GM12878 (cell line): Measurements from ENCODE around the gene CARD14. TPM values are rescaled to one million over a fixed set of nuclear protein-coding genes. Genes with fewer than 3 reads are reported as not detected.
A peak's percentile ranks its signal among the peaks of the same experiment; 100 is the strongest.

Experiments
- ATAC-seq: fragments of 200-7000 bp; cut with Tn5 transposase; 3 replicates; pipeline ENCODE4 v1.9.1; 2020; ENCODE audit warnings: mild to moderate bottlenecking, moderate library complexity
- BruUV-seq: library from RNA; stranded (reverse); fragments of 400-500 nt; replicated peaks from 2 replicates; lab custom pipeline; 2021; lab: Mats Ljungman, UMichigan
- CTCF ChIA-PET: fragments of 300-600 bp; sonication (Branson Sonifier 250); formaldehyde crosslinking; extraction: SDS; loops from one replicate; lab custom pipeline; 2021; ENCODE audit warnings: inconsistent platforms; lab: Yijun Ruan, JAX
- POLR2A ChIA-PET: fragments of 350-600 bp; formaldehyde crosslinking; extraction: SDS; loops from one replicate; lab custom pipeline; 2021; ENCODE audit warnings: inconsistent platforms; lab: Charles Lee
- RAD21 ChIA-PET: fragments of 300-600 bp; sonication (Branson Sonifier 250); formaldehyde crosslinking; loops from one replicate; lab custom pipeline; 2023; ENCODE audit warnings: antibody characterized with exemption; ENCODE audit not compliant: unreplicated experiment; lab: Charles Lee
- SMC1A ChIA-PET: fragments of 300-600 bp; sonication (Branson Sonifier 250); formaldehyde crosslinking; loops from one replicate; lab custom pipeline; 2023; ENCODE audit not compliant: unreplicated experiment, uncharacterized antibody; lab: Charles Lee
- DNase-seq: peaks from one replicate; pipeline ENCODE4 v3.0.0-alpha.2; 2011; ENCODE audit warnings: low read depth, low spot score
- FAIRE-seq: peaks from 3 replicates; lab custom pipeline; 2011; peaks lifted over from hg19 to GRCh38; lab: Jason Lieb, UNC
- H2AFZ ChIP-seq: 2 replicates; pipeline ENCODE4 v1.6.0; 2011; ENCODE audit warnings: low read depth, low read length, control low read depth; ENCODE audit not compliant: control insufficient read depth
- H3K27ac ChIP-seq: 2 replicates; pipeline ENCODE4 v1.5.1; 2011; ENCODE audit warnings: control low read depth; ENCODE audit not compliant: control insufficient read depth, insufficient read depth
- H3K27me3 ChIP-seq, 2 experiments: replicated peaks in 1 of 2; 2 replicates each; pipeline versions ENCODE4 v1.6.0 to v1.6.1; 2011; ENCODE audit warnings: low read length in 1 of 2; ENCODE audit not compliant: control insufficient read depth in 2 of 2, insufficient read depth in 2 of 2
- H3K36me3 ChIP-seq, 2 experiments: 2 replicates each; pipeline ENCODE4 v1.5.1; 2011; ENCODE audit warnings: low read length in 1 of 2; ENCODE audit not compliant: control insufficient read depth in 2 of 2, insufficient read depth in 2 of 2
- H3K4me1 ChIP-seq: 2 replicates; pipeline ENCODE4 v1.6.1; 2011; ENCODE audit warnings: mild to moderate bottlenecking, low read length, moderate library complexity, mixed read lengths; ENCODE audit not compliant: control insufficient read depth, insufficient read depth
- H3K4me2 ChIP-seq: 2 replicates; pipeline ENCODE4 v1.6.0; 2011; ENCODE audit warnings: control low read depth; ENCODE audit not compliant: control insufficient read depth, insufficient read depth
- H3K4me3 ChIP-seq: fragments of 200-600 bp; sonication (generic); 2 replicates; pipeline ENCODE4 v1.5.1; 2016
- H3K79me2 ChIP-seq: 2 replicates; pipeline ENCODE4 v1.6.0; 2011; ENCODE audit warnings: low read length; ENCODE audit not compliant: control insufficient read depth, insufficient read depth
- H3K9ac ChIP-seq: 2 replicates; pipeline ENCODE4 v1.8.0; 2011; ENCODE audit warnings: low read length, control low read depth, mixed read lengths; ENCODE audit not compliant: control insufficient read depth, insufficient read depth
- H3K9me3 ChIP-seq: replicated peaks from 3 replicates; pipeline ENCODE4 v1.5.1; 2011; ENCODE audit warnings: mild to moderate bottlenecking, low read length; ENCODE audit not compliant: control insufficient read depth, insufficient read depth
- H4K20me1 ChIP-seq: 2 replicates; pipeline ENCODE4 v1.6.0; 2011; ENCODE audit not compliant: control insufficient read depth, insufficient read depth
- BRCA1 ChIP-seq: IDR thresholded peaks from 2 replicates; pipeline ENCODE4 v1.6.1; 2011; ENCODE audit warnings: low read depth, low read length, improper control_type of control experiment
- CBFB ChIP-seq: IDR thresholded peaks from 2 replicates; pipeline ENCODE4 v1.6.1; 2016; ENCODE audit warnings: antibody characterized with exemption, low read depth
- EZH2 ChIP-seq: IDR thresholded peaks from 2 replicates; pipeline ENCODE4 v1.6.1; 2012; ENCODE audit warnings: low read depth, mild to moderate bottlenecking, control low read depth, inconsistent platforms, low read length, borderline replicate concordance; ENCODE audit not compliant: control insufficient read depth
- GABPA ChIP-seq: IDR thresholded peaks from 2 replicates; pipeline ENCODE4 v1.6.1; 2014; ENCODE audit warnings: antibody characterized with exemption, low read depth, mild to moderate bottlenecking, inconsistent platforms
- JUNB ChIP-seq: IDR thresholded peaks from 2 replicates; pipeline ENCODE4 v1.6.1; 2016; ENCODE audit warnings: antibody characterized with exemption, mild to moderate bottlenecking
- POLR2AphosphoS5 ChIP-seq: IDR thresholded peaks from 2 replicates; pipeline ENCODE4 v1.6.1; 2011; ENCODE audit warnings: mild to moderate bottlenecking, low read length, inconsistent platforms
- RBBP5 ChIP-seq: fragments of 200-600 bp; sonication (generic); conservative IDR thresholded peaks from 2 replicates; pipeline ENCODE4 v1.6.1; 2016
- SP1 ChIP-seq: IDR thresholded peaks from one replicate; pipeline ENCODE4 v1.6.1; 2011; ENCODE audit warnings: low read depth, low read length
- SRF ChIP-seq, 2 experiments: IDR thresholded peaks; 2 replicates each; pipeline ENCODE4 v1.6.1; 2011; ENCODE audit warnings: low read depth in 2 of 2, low read length in 2 of 2, mild to moderate bottlenecking in 1 of 2, moderate library complexity in 1 of 2
- WGBS: methylation state at CpG from one replicate; pipeline ENCODE4 v1.1.6; 2016; ENCODE audit warnings: low lambda C conversion rate; ENCODE audit not compliant: insufficient replicate concordance, insufficient coverage; ENCODE audit errors: missing lambda C conversion rate; 5-methylcytosine and 5-hydroxymethylcytosine counted together
- in situ Hi-C: fragments of 300-500 bp; cut with MboI; formaldehyde crosslinking; loops from 9 replicates; pipeline ENCODE4 v1.14.3; 2018; ENCODE audit warnings: mixed read lengths
- intact Hi-C: fragments of 100-400 bp; cut with micrococcal nuclease; formaldehyde crosslinking; loops from one replicate; pipeline ENCODE4 v1.14.2; 2022; ENCODE audit not compliant: unreplicated experiment
- polyA plus RNA-seq, 11 experiments: library from polyadenylated mRNA; depleted of rRNA in 4 of 11; unstranded in 6 of 11; stranded (reverse) in 5 of 11; fragments of >200 nt; fragmentation: Nextera tagmentation in 4 of 11; fragmentation: Illumina TruSeq in 1 of 11; extraction: Ambion mirVana in 4 of 11; extraction: Trizol in 1 of 11; gene quantifications; 1 replicate in 1 of 11; 2 replicates in 10 of 11; pipeline versions ENCODE4 v1.2.1 to v1.2.3, GENCODE V29; 2011 to 2016; ENCODE audit warnings: inconsistent platforms in 2 of 11, missing spikeins in 2 of 11, low read depth in 1 of 11
- total RNA-seq, 4 experiments: library from RNA; depleted of rRNA in 3 of 4; stranded (reverse); fragments of >200 nt in 3 of 4; fragmentation: Illumina TruSeq in 1 of 4; extraction: Trizol in 1 of 4; gene quantifications; 2 replicates each; pipeline versions ENCODE4 v1.2.1 to v1.2.3, GENCODE V29; 2013 to 2021
- TF ChIP-seq, protein P1 (sequence below), 3 experiments: IDR thresholded peaks in 2 of 3; conservative IDR thresholded peaks in 1 of 3; 2 replicates each; pipeline ENCODE4 v1.5.1; 2011; ENCODE audit warnings: low read depth in 3 of 3, low read length in 3 of 3, mild to moderate bottlenecking in 3 of 3, control low read depth in 2 of 3, moderate library complexity in 2 of 3, inconsistent platforms in 1 of 3, mixed read lengths in 1 of 3; ENCODE audit not compliant: control insufficient read depth in 2 of 3, insufficient read depth in 1 of 3; ENCODE audit errors: extremely low read depth in 1 of 3
- TF ChIP-seq, protein P2 (sequence below): fragments of 450-650 bp; IDR thresholded peaks from 2 replicates; pipeline ENCODE4 v1.6.1; 2017; ENCODE audit warnings: antibody characterized with exemption, mild to moderate bottlenecking, moderate library complexity
- TF ChIP-seq, protein P3 (sequence below): fragments of 450-650 bp; formaldehyde crosslinking; IDR thresholded peaks from 2 replicates; pipeline ENCODE4 v1.4.0; 2022; ENCODE audit warnings: mild to moderate bottlenecking, moderate library complexity

The CARD14 gene
- total and polyA plus RNA-seq, 10 of the 15 experiments (the other 5 are each of a cell fraction or from before 2014, with no cell fraction given) = 0.08 to 0.15 TPM; not detected in 8

- Histone ChIP-seq H4K20me1 (no peaks in the 10 kb centered on the region), H3K79me2 (no peaks in the 10 kb centered on the region), H3K36me3 (no peaks in the 10 kb centered on the region), H3K9me3 (peaks cover 2% of the 10 kb centered on the region; the same call in 1 of the 3 replicates), H3K4me1 (no peaks in the 10 kb centered on the region), H3K4me2 (no peak overlapping the region), H3K27me3 (no peaks in the 10 kb centered on the region), H2AFZ (no peak overlapping the region), H3K9ac (no peak overlapping the region), H3K4me3 (no peak overlapping the region), H3K27ac (no peak overlapping the region)
- no TSS peak for BruUV-seq
- RAD21 ChIA-PET = interaction anchor here (0.7 to 1.8 kb wide), 12 partner anchors 15 to 219 kb away, joined by 3 to 4 read pairs (median 3); partner anchors contain the start of gene GAA
- intact Hi-C loops = loop anchor here (10.0 kb wide), 2 partner anchors 139 to 169 kb away; no protein-coding TSS in a partner anchor
- 50% methylated on average over 27 of the region's 27 CpGs for WGBS
- FAIRE-seq (peak; percentile 61), ATAC-seq (peak; percentile 71), DNase-seq (no peak)
- CTCF ChIA-PET = interaction anchor here (0.7 to 3.1 kb wide), 28 partner anchors 9 to 232 kb away, joined by 3 to 16 read pairs (median 4); no protein-coding TSS in a partner anchor
- POLR2A ChIA-PET = interaction anchor here (0.6 kb wide), 1 partner anchor 1463 kb away, joined by 4 read pairs; no protein-coding TSS in a partner anchor
- in situ Hi-C loops = no loop called here
- SMC1A ChIA-PET = interaction anchor here (1.4 to 1.9 kb wide), 6 partner anchors 8 to 218 kb away, joined by 3 to 8 read pairs (median 6); partner anchors contain the start of gene SGSH
- no peak for TF ChIP-seq SP1
- TF ChIP-seq CBFB = no peak
- TF ChIP-seq GABPA = no peak
- no peak for TF ChIP-seq SRF (IDR thresholded peaks at IDR 0.05; ENCODE audit: low read depth in 2 of 2, low read length in 2 of 2)
- TF ChIP-seq, protein P1, sequence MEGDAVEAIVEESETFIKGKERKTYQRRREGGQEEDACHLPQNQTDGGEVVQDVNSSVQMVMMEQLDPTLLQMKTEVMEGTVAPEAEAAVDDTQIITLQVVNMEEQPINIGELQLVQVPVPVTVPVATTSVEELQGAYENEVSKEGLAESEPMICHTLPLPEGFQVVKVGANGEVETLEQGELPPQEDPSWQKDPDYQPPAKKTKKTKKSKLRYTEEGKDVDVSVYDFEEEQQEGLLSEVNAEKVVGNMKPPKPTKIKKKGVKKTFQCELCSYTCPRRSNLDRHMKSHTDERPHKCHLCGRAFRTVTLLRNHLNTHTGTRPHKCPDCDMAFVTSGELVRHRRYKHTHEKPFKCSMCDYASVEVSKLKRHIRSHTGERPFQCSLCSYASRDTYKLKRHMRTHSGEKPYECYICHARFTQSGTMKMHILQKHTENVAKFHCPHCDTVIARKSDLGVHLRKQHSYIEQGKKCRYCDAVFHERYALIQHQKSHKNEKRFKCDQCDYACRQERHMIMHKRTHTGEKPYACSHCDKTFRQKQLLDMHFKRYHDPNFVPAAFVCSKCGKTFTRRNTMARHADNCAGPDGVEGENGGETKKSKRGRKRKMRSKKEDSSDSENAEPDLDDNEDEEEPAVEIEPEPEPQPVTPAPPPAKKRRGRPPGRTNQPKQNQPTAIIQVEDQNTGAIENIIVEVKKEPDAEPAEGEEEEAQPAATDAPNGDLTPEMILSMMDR (IDR thresholded peaks at IDR 0.05 in 2 of 3, conservative IDR thresholded peaks at IDR 0.05 in 1 of 3; ENCODE audit: control insufficient read depth in 2 of 3, extremely low read depth in 1 of 3, insufficient read depth in 1 of 3, low read depth in 3 of 3, low read length in 3 of 3) = peak; percentile 87 to 96 (median 88)
- TF ChIP-seq JUNB = no peak
- TF ChIP-seq BRCA1 = no peak
- TF ChIP-seq, protein P2, sequence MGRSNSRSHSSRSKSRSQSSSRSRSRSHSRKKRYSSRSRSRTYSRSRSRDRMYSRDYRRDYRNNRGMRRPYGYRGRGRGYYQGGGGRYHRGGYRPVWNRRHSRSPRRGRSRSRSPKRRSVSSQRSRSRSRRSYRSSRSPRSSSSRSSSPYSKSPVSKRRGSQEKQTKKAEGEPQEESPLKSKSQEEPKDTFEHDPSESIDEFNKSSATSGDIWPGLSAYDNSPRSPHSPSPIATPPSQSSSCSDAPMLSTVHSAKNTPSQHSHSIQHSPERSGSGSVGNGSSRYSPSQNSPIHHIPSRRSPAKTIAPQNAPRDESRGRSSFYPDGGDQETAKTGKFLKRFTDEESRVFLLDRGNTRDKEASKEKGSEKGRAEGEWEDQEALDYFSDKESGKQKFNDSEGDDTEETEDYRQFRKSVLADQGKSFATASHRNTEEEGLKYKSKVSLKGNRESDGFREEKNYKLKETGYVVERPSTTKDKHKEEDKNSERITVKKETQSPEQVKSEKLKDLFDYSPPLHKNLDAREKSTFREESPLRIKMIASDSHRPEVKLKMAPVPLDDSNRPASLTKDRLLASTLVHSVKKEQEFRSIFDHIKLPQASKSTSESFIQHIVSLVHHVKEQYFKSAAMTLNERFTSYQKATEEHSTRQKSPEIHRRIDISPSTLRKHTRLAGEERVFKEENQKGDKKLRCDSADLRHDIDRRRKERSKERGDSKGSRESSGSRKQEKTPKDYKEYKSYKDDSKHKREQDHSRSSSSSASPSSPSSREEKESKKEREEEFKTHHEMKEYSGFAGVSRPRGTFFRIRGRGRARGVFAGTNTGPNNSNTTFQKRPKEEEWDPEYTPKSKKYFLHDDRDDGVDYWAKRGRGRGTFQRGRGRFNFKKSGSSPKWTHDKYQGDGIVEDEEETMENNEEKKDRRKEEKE = no peak
- no peak for TF ChIP-seq EZH2
- TF ChIP-seq, protein P3, sequence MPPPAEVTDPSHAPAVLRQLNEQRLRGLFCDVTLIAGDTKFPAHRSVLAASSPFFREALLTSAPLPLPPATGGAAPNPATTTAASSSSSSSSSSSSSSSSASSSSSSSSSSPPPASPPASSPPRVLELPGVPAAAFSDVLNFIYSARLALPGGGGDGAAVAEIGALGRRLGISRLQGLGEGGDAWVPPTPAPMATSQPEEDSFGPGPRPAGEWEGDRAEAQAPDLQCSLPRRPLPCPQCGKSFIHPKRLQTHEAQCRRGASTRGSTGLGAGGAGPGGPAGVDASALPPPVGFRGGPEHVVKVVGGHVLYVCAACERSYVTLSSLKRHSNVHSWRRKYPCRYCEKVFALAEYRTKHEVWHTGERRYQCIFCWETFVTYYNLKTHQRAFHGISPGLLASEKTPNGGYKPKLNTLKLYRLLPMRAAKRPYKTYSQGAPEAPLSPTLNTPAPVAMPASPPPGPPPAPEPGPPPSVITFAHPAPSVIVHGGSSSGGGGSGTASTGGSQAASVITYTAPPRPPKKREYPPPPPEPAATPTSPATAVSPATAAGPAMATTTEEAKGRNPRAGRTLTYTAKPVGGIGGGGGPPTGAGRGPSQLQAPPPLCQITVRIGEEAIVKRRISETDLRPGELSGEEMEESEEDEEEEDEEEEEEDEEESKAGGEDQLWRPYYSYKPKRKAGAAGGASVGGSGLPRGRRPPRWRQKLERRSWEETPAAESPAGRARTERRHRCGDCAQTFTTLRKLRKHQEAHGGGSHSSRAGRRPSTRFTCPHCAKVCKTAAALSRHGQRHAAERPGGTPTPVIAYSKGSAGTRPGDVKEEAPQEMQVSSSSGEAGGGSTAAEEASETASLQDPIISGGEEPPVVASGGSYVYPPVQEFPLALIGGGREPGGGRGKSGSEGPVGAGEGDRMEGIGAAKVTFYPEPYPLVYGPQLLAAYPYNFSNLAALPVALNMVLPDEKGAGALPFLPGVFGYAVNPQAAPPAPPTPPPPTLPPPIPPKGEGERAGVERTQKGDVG = no peak
- TF ChIP-seq RBBP5 = no peak
- no peak for TF ChIP-seq POLR2AphosphoS5
Observed at GRCh38 chr17:80195671-80196529, 26.1 kb downstream of the CARD14 start.
